Upper lobe of left lung (tissue), 6 donors: ENCODE measurements around the gene MIS18BP1. TPM values are rescaled to one million over a fixed set of nuclear protein-coding genes. Genes with fewer than 3 reads are reported as not detected.

Source experiments
- ATAC-seq, 2 donors: fragments of 200-7000 bp; cut with Tn5 transposase; one replicate each; pipeline ENCODE4 v1.9.1; 2022; ENCODE audit warnings: mild to moderate bottlenecking in 2 of 2, moderate library complexity in 2 of 2; ENCODE audit not compliant: low FRiP score in 2 of 2
- DNase-seq, 2 donors: peaks; one replicate each; pipeline ENCODE4 v3.0.0-alpha.2; 2019 to 2020
- H3K27ac ChIP-seq, 4 donors: fragments of 200-600 bp; sonication (generic); one replicate each; pipeline ENCODE4 v1.5.1; 2016 to 2019
- H3K27me3 ChIP-seq, 4 donors: fragments of 200-600 bp; sonication (generic); one replicate each; pipeline ENCODE4 v1.5.1; 2017 to 2019
- H3K36me3 ChIP-seq, 4 donors: fragments of 200-600 bp; sonication (generic); one replicate each; pipeline ENCODE4 v1.5.1; 2016 to 2019
- H3K4me1 ChIP-seq, 4 donors: fragments of 200-600 bp; sonication (generic); one replicate each; pipeline ENCODE4 v1.5.1; 2018 to 2019
- H3K4me3 ChIP-seq, 4 donors: fragments of 200-600 bp; sonication (generic); one replicate each; pipeline ENCODE4 v1.5.1; 2017 to 2019; ENCODE audit warnings: mild to moderate bottlenecking in 2 of 4, moderate library complexity in 1 of 4
- H3K9me3 ChIP-seq, 4 donors: fragments of 200-600 bp; sonication (generic); one replicate each; pipeline ENCODE4 v1.5.1; 2018 to 2019
- CTCF ChIP-seq, 6 experiments: fragments of 450-650 bp in 4 of 6; fragments of 200-600 bp in 2 of 6; sonication (generic) in 2 of 6; IDR thresholded peaks; one replicate each; pipeline ENCODE4 v1.5.1; 2016 to 2019; ENCODE audit warnings: antibody characterized with exemption in 6 of 6
- EP300 ChIP-seq, 4 donors: sonication (generic); formaldehyde crosslinking; IDR thresholded peaks; one replicate each; pipeline ENCODE4 v1.5.1; 2017; ENCODE audit warnings: antibody characterized with exemption in 4 of 4, control low read depth in 2 of 4
- POLR2A ChIP-seq, 4 donors: fragments of 450-650 bp; IDR thresholded peaks; one replicate each; pipeline ENCODE4 v1.5.1; 2016 to 2017; ENCODE audit warnings: antibody characterized with exemption in 4 of 4, mild to moderate bottlenecking in 2 of 4
- POLR2AphosphoS5 ChIP-seq, 2 donors: sonication (generic); formaldehyde crosslinking; IDR thresholded peaks; one replicate each; pipeline ENCODE4 v1.5.1; 2017; ENCODE audit warnings: antibody characterized with exemption in 2 of 2
- WGBS, 2 donors: methylation state at CpG; one replicate each; pipeline ENCODE4 v1.1.5; 2017 to 2018; 5-methylcytosine and 5-hydroxymethylcytosine counted together
- total RNA-seq, 6 donors: library from RNA; depleted of rRNA in 4 of 6; stranded (reverse); fragments of >200 nt in 4 of 6; gene quantifications; one replicate each; pipeline versions ENCODE4 v1.1.0 to v1.2.1, GENCODE V29; 2016 to 2021
- donor health status: DM: no; HTN: no; CAD: no; lungs with moderate emphysema.
- donor health status: DM: no; HTN: yes; CAD: no; lungs with severe emphysema.

Gene MIS18BP1
- total RNA-seq, 6 donors from 2014 or later = 19.2 to 58.7 (median 30.5) TPM

DNA sequence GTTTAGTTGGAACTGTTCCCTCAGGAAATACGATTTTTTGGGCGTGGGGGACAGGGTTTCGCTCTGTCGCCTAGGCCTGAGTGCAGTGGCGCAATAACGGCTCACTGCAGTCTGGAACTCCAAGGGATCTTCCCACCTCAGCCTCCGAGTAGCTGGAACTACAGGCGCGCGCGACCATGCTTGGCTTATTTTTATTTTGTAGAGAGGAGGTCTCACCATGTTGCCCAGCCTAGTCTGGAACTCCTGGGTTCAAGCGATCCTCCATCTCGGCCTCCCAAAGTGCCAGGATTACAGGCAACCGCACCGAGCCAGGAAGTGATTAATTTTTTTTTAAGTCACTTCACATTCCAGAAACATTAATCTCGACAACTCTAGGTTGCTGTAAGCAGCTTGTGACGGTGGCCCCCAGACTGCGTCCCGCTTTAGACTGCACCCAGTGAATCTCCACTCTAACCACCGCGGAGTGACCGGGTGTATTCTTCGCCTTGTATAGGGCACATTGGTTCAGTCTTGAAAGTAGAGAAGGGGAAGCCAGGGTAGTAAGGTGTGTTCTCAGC, 830 bp upstream of the MIS18BP1 start:
- Histone ChIP-seq H3K27me3 (no peaks in the 10 kb centered on the region), H3K4me3 (peak overlapping the region; percentile 52 to 89 (median 80)), H3K27ac (peak overlapping the region; percentile 92 to 95 (median 93)), H3K4me1 (peaks cover 14 to 43% (median 25%) of the 10 kb centered on the region in 4 donors), H3K9me3 (peaks cover 3 to 13% (median 12%) of the 10 kb centered on the region in 4 donors), H3K36me3 (no peaks in the 10 kb centered on the region)
- WGBS, 2 donors = 52 to 57% methylated on average over 23 of the region's 23 CpGs
- TF ChIP-seq POLR2A (IDR thresholded peaks at IDR 0.05) (no peak), CTCF (IDR thresholded peaks at IDR 0.05) (no peak), EP300 (IDR thresholded peaks at IDR 0.05) (no peak), POLR2AphosphoS5 (IDR thresholded peaks at IDR 0.05) (no peak)
- ATAC-seq = peak; percentile 1 to 71
- peak in 1 of 2 donors; percentile 33 for DNase-seq

- peak in 1 of 2 donors; percentile 21 for DNase-seq
- Histone ChIP-seq H3K9me3 (peaks cover 0 to under 1% (median 0%) of the 10 kb centered on the region in 4 donors), H3K4me3 (peak overlapping the region; percentile 75 to 89 (median 83)), H3K27me3 (no peaks in the 10 kb centered on the region), H3K4me1 (peaks cover 14 to 44% (median 25%) of the 10 kb centered on the region in 4 donors), H3K27ac (peak overlapping the region; percentile 92 to 95 (median 93)), H3K36me3 (no peaks in the 10 kb centered on the region)
- no peak for TF ChIP-seq CTCF (IDR thresholded peaks at IDR 0.05)
- TF ChIP-seq POLR2A (IDR thresholded peaks at IDR 0.05) = no peak
- no peak for TF ChIP-seq EP300 (IDR thresholded peaks at IDR 0.05)
- TF ChIP-seq POLR2AphosphoS5 (IDR thresholded peaks at IDR 0.05) = no peak
- ATAC-seq = no peak
- WGBS, 2 donors = 0 to 1% methylated on average over 25 to 26 of the region's 26 CpGs
Measured at GRCh38 chr14:45252366-45253069, 484 bp downstream of the MIS18BP1 start.

DNA sequence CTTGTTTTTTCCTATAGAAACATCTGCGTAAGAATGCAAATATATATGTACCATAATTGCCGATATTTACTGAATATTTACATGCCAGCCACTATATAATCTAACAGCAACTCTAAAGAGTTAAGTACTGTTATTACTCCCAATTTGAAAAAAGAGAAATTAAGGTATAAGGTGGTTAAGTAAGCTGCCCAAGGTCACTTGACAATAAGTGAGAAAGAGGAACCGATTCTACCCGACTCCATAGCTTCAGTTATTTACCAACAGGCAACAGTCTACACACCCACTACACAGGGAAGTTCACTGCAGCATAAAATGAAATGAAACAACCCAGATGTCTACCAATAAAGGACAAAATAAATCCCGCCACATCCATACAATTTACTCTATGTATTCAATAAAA, 1.1 kb downstream of the MIS18BP1 start:
- Histone ChIP-seq H3K9me3 (no peaks in the 10 kb centered on the region), H3K27ac (peak overlapping the region in 3 of 4 donors; percentile 92 to 94 (median 92)), H3K27me3 (no peaks in the 10 kb centered on the region), H3K4me3 (peak overlapping the region in 3 of 4 donors; percentile 75 to 89 (median 86)), H3K36me3 (no peaks in the 10 kb centered on the region), H3K4me1 (peaks cover 14 to 44% (median 25%) of the 10 kb centered on the region in 4 donors)
- ATAC-seq = peak in 1 of 2 donors; percentile 40
- TF ChIP-seq POLR2A (IDR thresholded peaks at IDR 0.05) (peak in 1 of 4 donors; percentile 45), CTCF (IDR thresholded peaks at IDR 0.05) (no peak), EP300 (IDR thresholded peaks at IDR 0.05) (no peak), POLR2AphosphoS5 (IDR thresholded peaks at IDR 0.05) (no peak)
- no peak for DNase-seq
- 16% methylated on average over 5 of the region's 5 CpGs for WGBS, 2 donors

GRCh38 chr14:45249856-45250575, 3.0 kb downstream of the MIS18BP1 start:
- peaks cover 14 to 44% (median 25%) of the 10 kb centered on the region in 4 donors for H3K4me1 ChIP-seq
- H3K27ac ChIP-seq = peak overlapping the region; percentile 56 to 80 (median 74)
- peak overlapping the region in 2 of 4 donors; percentile 1 to 4 for H3K4me3 ChIP-seq
- no peak for DNase-seq
- WGBS, 2 donors = 22 to 25% methylated on average over 5 of the region's 5 CpGs
- TF ChIP-seq POLR2AphosphoS5 (IDR thresholded peaks at IDR 0.05) = no peak
- TF ChIP-seq CTCF (IDR thresholded peaks at IDR 0.05) = no peak
- TF ChIP-seq EP300 (IDR thresholded peaks at IDR 0.05) = no peak
- TF ChIP-seq POLR2A (IDR thresholded peaks at IDR 0.05) = no peak
- no peaks in the 10 kb centered on the region for H3K9me3 ChIP-seq
- no peaks in the 10 kb centered on the region for H3K36me3 ChIP-seq
- H3K27me3 ChIP-seq = no peaks in the 10 kb centered on the region
- no peak for ATAC-seq
